ENCODE data around the gene SEC63. TPM values are rescaled to one million over a fixed set of nuclear protein-coding genes. Genes with fewer than 3 reads are reported as not detected.
"Not testable (repeated sequence)": the region's sequence is repeated elsewhere in the genome, so short reads cannot be mapped to it uniquely, and the experiment has no call there.

The SEC63 gene
- total RNA-seq, 4 donors from 2014 or later: 10.1 to 23.1 (median 11.2) TPM

DNA sequence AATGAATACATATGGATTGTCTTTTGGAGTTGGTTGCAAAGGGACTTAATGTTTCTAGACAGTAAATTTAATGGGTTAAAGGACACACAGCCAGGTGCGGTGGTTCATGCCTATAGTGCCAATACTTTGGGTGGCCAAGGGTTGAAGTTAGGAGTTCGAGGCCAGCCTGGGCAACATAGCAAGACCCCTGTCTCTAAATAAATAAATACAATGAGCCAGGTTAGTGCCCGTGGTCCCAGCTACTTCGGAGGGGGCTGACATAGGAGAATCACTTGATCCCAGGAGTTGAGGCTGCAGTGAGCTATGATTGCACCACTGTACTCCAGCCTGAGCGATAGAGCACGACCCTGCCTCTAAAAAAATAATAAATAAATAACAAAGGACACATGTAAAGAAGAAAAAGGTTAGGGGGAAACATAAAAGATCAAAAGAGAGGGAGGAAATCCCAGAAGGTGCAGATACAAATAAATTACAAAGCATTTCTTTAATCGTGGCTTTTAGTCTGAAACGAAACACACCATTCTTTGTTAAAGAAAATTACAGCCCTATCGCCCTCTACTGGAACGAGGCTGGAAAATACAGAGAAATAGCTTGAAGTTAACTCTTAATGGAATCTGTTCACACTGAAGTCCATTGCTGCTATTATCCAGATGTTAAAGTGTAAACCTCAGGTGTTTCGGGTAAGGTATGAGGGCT lies 91.3 kb downstream of the SEC63 start:
- ATAC-seq (peak in 1 of 2 donors; percentile 18), DNase-seq (no peak)
- no peaks in the 10 kb centered on the region for H3K4me1 ChIP-seq
- in situ Hi-C loops (cut with MboI; ENCODE audit: low sequenced_read_pairs in 4 of 4): no loop called here
- peaks cover 0 to 10% of the 10 kb centered on the region in 2 donors for H3K36me3 ChIP-seq
- no peak for TF ChIP-seq POLR2A (IDR thresholded peaks at IDR 0.05)
- TF ChIP-seq, protein P1, sequence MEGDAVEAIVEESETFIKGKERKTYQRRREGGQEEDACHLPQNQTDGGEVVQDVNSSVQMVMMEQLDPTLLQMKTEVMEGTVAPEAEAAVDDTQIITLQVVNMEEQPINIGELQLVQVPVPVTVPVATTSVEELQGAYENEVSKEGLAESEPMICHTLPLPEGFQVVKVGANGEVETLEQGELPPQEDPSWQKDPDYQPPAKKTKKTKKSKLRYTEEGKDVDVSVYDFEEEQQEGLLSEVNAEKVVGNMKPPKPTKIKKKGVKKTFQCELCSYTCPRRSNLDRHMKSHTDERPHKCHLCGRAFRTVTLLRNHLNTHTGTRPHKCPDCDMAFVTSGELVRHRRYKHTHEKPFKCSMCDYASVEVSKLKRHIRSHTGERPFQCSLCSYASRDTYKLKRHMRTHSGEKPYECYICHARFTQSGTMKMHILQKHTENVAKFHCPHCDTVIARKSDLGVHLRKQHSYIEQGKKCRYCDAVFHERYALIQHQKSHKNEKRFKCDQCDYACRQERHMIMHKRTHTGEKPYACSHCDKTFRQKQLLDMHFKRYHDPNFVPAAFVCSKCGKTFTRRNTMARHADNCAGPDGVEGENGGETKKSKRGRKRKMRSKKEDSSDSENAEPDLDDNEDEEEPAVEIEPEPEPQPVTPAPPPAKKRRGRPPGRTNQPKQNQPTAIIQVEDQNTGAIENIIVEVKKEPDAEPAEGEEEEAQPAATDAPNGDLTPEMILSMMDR (IDR thresholded peaks at IDR 0.05 in 4 of 5, conservative IDR thresholded peaks at IDR 0.05 in 1 of 5): peak in 2 of 5 experiments; percentile 24 to 39
- no peaks in the 10 kb centered on the region for H3K9me3 ChIP-seq
- peaks cover 0 to 3% (median 0%) of the 10 kb centered on the region in 3 donors for H3K27me3 ChIP-seq
- no peak overlapping the region for H3K4me3 ChIP-seq
- intact Hi-C loops (cut with DNase I; ENCODE audit: low total_unique reads): no loop called here
- H3K27ac ChIP-seq: no peak overlapping the region

DNA sequence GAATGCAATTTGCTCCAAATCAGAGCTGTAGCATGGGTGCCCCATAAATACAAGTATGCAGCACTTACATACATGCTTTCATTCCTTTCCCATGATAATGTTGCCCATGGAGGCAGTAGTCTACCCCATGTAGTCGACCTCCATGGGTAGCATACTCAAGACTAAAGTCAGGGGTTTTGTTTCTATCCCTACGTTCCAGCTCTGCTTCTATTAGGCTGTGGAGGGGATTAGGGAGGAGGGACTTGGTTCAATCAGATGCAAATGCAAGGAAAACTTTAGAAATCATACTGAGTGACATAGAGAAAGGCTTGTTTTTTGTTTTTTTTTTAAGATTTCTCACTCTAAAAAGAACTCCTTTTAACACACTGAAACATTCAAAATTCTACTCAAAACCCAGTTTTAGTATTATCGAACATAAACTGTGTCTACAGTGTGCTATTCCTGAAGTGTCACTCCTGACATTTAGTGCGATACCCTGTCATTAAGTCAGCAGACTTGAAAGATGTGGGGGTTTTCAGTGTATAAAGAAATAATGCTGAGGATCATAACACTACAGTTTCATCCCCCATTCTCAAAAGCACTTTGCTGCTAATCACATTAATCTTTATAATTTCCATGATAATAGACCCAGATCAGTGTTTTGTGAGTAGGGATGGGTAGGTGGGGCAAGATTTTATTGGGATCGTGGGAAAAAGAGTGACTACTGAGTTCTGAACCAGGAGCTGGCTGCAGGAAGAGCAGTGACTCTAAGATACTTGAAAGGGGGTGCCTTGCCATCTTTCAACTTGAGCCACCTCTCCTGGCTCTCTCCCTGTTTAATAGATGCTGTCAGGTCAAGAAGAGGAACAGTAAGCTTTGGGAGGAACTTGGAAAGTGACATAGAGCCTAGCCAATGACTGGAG lies 93.5 kb downstream of the SEC63 start:
- Histone ChIP-seq H3K36me3 (no peaks in the 10 kb centered on the region), H3K27ac (no peak overlapping the region), H3K4me1 (no peaks in the 10 kb centered on the region), H3K9me3 (no peaks in the 10 kb centered on the region), H3K27me3 (peaks cover 0 to 3% (median 0%) of the 10 kb centered on the region in 3 donors), H3K4me3 (no peak overlapping the region)
- in situ Hi-C loops (cut with MboI; ENCODE audit: low sequenced_read_pairs in 4 of 4): no loop called here
- DNase-seq (no peak), ATAC-seq (no peak)
- intact Hi-C loops (cut with DNase I; ENCODE audit: low total_unique reads): no loop called here
- TF ChIP-seq POLR2A (IDR thresholded peaks at IDR 0.05): no peak
- TF ChIP-seq, protein P1 (IDR thresholded peaks at IDR 0.05 in 4 of 5, conservative IDR thresholded peaks at IDR 0.05 in 1 of 5): no peak

DNA sequence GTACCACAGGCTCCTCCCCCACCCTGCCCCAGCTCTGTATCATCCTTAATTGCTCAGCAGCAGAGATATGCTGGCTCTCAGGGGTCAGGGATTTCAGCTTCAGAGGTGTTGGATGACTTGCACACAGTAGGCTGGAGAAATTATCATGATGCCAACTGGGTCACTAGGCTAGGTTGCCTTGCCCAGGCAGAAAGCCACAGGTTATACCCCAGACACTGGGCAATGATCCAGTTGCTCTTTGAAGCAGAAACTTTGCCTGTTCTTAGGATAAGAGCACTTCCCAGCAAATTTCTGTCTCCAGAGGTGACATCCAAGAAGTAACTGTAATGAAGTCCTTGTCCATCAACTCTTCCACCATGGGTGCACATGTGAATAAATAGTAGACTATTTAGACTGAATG lies 95.6 kb downstream of the SEC63 start:
- in situ Hi-C loops (cut with MboI; ENCODE audit: low sequenced_read_pairs in 4 of 4): no loop called here
- intact Hi-C loops (cut with DNase I; ENCODE audit: low total_unique reads): no loop called here
- Histone ChIP-seq H3K4me3 (no peak overlapping the region), H3K4me1 (no peaks in the 10 kb centered on the region), H3K9me3 (no peaks in the 10 kb centered on the region), H3K27me3 (peaks cover 0 to 3% (median 0%) of the 10 kb centered on the region in 3 donors), H3K36me3 (no peaks in the 10 kb centered on the region), H3K27ac (no peak overlapping the region)
- no peak for TF ChIP-seq POLR2A (IDR thresholded peaks at IDR 0.05)
- TF ChIP-seq, protein P1 (IDR thresholded peaks at IDR 0.05 in 4 of 5, conservative IDR thresholded peaks at IDR 0.05 in 1 of 5): no peak
- ATAC-seq (no peak), DNase-seq (no peak)

GRCh38 chr6:107860963-107861362 lies 97.0 kb downstream of the SEC63 start:
- H3K4me3 ChIP-seq; H3K4me1 ChIP-seq; DNase-seq; H3K27me3 ChIP-seq; H3K27ac ChIP-seq; H3K36me3 ChIP-seq; H3K9me3 ChIP-seq; in situ Hi-C loops (cut with MboI; ENCODE audit: low sequenced_read_pairs in 4 of 4); ATAC-seq; intact Hi-C loops (cut with DNase I; ENCODE audit: low total_unique reads): not testable (repeated sequence)

DNA sequence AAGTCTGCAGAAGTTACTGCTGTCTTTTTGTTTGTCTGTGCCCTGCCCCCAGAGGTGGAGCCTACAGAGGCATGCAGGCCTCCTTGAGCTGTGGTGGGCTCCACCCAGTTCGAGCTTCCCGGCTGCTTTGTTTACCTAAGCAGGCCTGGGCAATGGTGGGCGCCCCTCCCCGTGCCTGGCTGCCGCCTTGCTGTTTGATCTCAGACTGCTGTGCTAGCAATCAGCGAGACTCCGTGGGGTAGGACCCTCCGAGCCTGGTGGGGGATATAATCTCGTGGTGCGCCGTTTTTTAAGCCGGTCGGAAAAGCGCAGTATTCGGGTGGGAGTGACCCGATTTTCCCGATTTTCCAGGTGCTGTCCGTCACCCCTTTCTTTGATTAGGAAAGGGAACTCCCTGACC lies 97.9 kb downstream of the SEC63 start:
- H3K27ac ChIP-seq; H3K4me3 ChIP-seq; in situ Hi-C loops (cut with MboI; ENCODE audit: low sequenced_read_pairs in 4 of 4); DNase-seq; H3K36me3 ChIP-seq; H3K27me3 ChIP-seq; ATAC-seq; H3K4me1 ChIP-seq; H3K9me3 ChIP-seq; intact Hi-C loops (cut with DNase I; ENCODE audit: low total_unique reads): not testable (repeated sequence)

All from gastrocnemius medialis (tissue), 4 donors.